A549 (cell line): ENCODE results near the gene GFM2.
"Not testable (repeated sequence)": the region's sequence is repeated elsewhere in the genome, so short reads cannot be mapped to it uniquely, and the experiment has no call there.

ENCODE experiments used
- CBX8 ChIP-seq: fragments of 200-600 bp; sonication (generic); IDR thresholded peaks from 2 replicates; pipeline ENCODE4 v1.6.1; 2016
- CHD2 ChIP-seq: fragments of 150-350 bp; IDR thresholded peaks from 2 replicates; pipeline ENCODE4 v1.6.1; 2014; ENCODE audit warnings: low read length; ENCODE audit not compliant: partially characterized antibody
- EP300 ChIP-seq, 2 experiments: fragments of >200 bp; sonication (Bioruptor Twin); formaldehyde crosslinking; IDR thresholded peaks; 2 replicates in 1 of 2; 3 replicates in 1 of 2; pipeline ENCODE4 v1.6.1; 2016 to 2017
- MYC ChIP-seq: IDR thresholded peaks from 2 replicates; pipeline ENCODE4 v1.6.1; 2012; ENCODE audit warnings: mild to moderate bottlenecking, inconsistent platforms, low read length, improper control_type of control experiment, borderline replicate concordance
- NR3C1 ChIP-seq: fragments of >200 bp; sonication (Bioruptor Twin); formaldehyde crosslinking; IDR thresholded peaks from 3 replicates; pipeline ENCODE4 v1.6.1; 2017
- RAD21 ChIP-seq, 2 experiments: fragments of >200 bp in 1 of 2; sonication (Bioruptor Twin) in 1 of 2; formaldehyde crosslinking in 1 of 2; IDR thresholded peaks in 1 of 2; conservative IDR thresholded peaks in 1 of 2; 2 replicates in 1 of 2; 3 replicates in 1 of 2; pipeline ENCODE4 v1.6.1; 2012 to 2018; ENCODE audit warnings: inconsistent platforms in 1 of 2
- SMC3 ChIP-seq: fragments of >200 bp; sonication (Bioruptor Twin); formaldehyde crosslinking; IDR thresholded peaks from 3 replicates; pipeline ENCODE4 v1.6.1; 2018; ENCODE audit warnings: inconsistent platforms
- TF ChIP-seq, protein P1 (sequence below): fragments of >200 bp; sonication (Bioruptor Twin); formaldehyde crosslinking; IDR thresholded peaks from 3 replicates; pipeline ENCODE4 v1.5.1; 2016
- TF ChIP-seq, protein P2 (sequence below): IDR thresholded peaks from 2 replicates; pipeline ENCODE4 v1.6.1; 2012

DNA sequence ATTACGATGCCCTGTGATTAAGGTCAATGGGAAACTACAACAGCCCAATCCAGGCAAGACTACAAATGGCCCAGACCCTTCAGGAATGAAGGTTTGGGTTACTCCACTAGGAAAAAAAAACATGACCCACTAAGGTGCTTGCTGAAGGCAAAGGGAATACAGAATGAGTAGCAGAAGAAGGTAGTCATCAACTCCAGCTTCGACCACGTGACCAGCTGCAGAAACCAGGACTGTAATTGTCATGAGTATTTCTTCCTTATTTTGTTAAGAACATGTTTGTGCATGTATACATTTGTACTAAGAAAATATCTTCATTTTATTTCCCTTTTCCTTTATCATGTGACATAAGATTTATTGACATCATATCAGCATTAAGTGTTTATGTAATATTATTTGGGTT is 24.8 kb upstream of the GFM2 start:
- TF ChIP-seq SMC3; CHD2; RAD21 (conservative IDR thresholded peaks at IDR 0.05 in 1 of 2, IDR thresholded peaks at IDR 0.05 in 1 of 2); CBX8; EP300 (IDR thresholded peaks at IDR 0.05); NR3C1; MYC: not testable (repeated sequence)
- TF ChIP-seq, protein P1, sequence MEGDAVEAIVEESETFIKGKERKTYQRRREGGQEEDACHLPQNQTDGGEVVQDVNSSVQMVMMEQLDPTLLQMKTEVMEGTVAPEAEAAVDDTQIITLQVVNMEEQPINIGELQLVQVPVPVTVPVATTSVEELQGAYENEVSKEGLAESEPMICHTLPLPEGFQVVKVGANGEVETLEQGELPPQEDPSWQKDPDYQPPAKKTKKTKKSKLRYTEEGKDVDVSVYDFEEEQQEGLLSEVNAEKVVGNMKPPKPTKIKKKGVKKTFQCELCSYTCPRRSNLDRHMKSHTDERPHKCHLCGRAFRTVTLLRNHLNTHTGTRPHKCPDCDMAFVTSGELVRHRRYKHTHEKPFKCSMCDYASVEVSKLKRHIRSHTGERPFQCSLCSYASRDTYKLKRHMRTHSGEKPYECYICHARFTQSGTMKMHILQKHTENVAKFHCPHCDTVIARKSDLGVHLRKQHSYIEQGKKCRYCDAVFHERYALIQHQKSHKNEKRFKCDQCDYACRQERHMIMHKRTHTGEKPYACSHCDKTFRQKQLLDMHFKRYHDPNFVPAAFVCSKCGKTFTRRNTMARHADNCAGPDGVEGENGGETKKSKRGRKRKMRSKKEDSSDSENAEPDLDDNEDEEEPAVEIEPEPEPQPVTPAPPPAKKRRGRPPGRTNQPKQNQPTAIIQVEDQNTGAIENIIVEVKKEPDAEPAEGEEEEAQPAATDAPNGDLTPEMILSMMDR, result not testable (repeated sequence)
- TF ChIP-seq, protein P2, sequence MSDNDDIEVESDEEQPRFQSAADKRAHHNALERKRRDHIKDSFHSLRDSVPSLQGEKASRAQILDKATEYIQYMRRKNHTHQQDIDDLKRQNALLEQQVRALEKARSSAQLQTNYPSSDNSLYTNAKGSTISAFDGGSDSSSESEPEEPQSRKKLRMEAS, result not testable (repeated sequence)
